ENCODE data around the gene ZNF296. TPM values are rescaled to one million over a fixed set of nuclear protein-coding genes. Genes with fewer than 3 reads are reported as not detected.

ZNF296 gene
- total and polyA plus RNA-seq, 2 of the 8 experiments (the other 6 are each of a cell fraction or from before 2014, with no cell fraction given), result 2.7 to 7.5 TPM

GRCh38 chr19:45023048-45023447, 53.2 kb downstream of the ZNF296 start (continued):
- TF ChIP-seq CHD7 (IDR thresholded peaks at IDR 0.05; ENCODE audit: insufficient replicate concordance, low read length), result no peak
- TF ChIP-seq POLR2A (IDR thresholded peaks at IDR 0.05; ENCODE audit: control extremely low read depth in 1 of 2, low read depth in 2 of 2, low read length in 2 of 2), result no peak
- no peak for TF ChIP-seq NANOG (IDR thresholded peaks at IDR 0.05; ENCODE audit: insufficient read depth, low read depth, low read length, poor library complexity, severe bottlenecking)
- no peak for TF ChIP-seq TAF7 (optimal IDR thresholded peaks at IDR 0.05; ENCODE audit: borderline replicate concordance, low read depth, low read length)
- TF ChIP-seq SIX5 (IDR thresholded peaks at IDR 0.05; ENCODE audit: low read depth, low read length), result no peak
- TF ChIP-seq EP300 (IDR thresholded peaks at IDR 0.05; ENCODE audit: borderline replicate concordance in 1 of 2, low read depth in 2 of 2, low read length in 2 of 2), result no peak
- TF ChIP-seq KDM1A (IDR thresholded peaks at IDR 0.05; ENCODE audit: borderline replicate concordance, low read length), result no peak
- no peak for TF ChIP-seq BCL11A (IDR thresholded peaks at IDR 0.05; ENCODE audit: low read depth in 2 of 2, low read length in 2 of 2)
- TF ChIP-seq GABPA (IDR thresholded peaks at IDR 0.05; ENCODE audit: borderline replicate concordance, insufficient read depth, low read length), result no peak

Data from H1 (cell line).